BE2C (cell line): ENCODE results near the gene BCCIP.

Experiments
- DNase-seq: peaks from one replicate; pipeline ENCODE4 v3.0.0-alpha.2; 2020
- H3K27me3 ChIP-seq: fragments of 250-450 bp; sonication (Bioruptor Pico); 2 replicates; pipeline ENCODE4 v1.5.1; 2020; ENCODE audit warnings: mild to moderate bottlenecking
- H3K36me3 ChIP-seq: fragments of 250-450 bp; sonication (Bioruptor Pico); 2 replicates; pipeline ENCODE4 v1.5.1; 2020; ENCODE audit warnings: mild to moderate bottlenecking
- H3K4me1 ChIP-seq: fragments of 250-450 bp; sonication (Bioruptor Pico); 2 replicates; pipeline ENCODE4 v1.5.1; 2020
- H3K4me3 ChIP-seq: 2 replicates; pipeline ENCODE4 v1.5.1; 2011; ENCODE audit warnings: low read depth, low read length
- H3K9me3 ChIP-seq: fragments of 250-450 bp; sonication (Bioruptor Pico); 2 replicates; pipeline ENCODE4 v1.5.1; 2020
- TF ChIP-seq, protein P1 (sequence below): IDR thresholded peaks from 2 replicates; pipeline ENCODE4 v1.5.1; 2012; ENCODE audit warnings: mild to moderate bottlenecking, low read depth, low read length

The BCCIP gene

DNA sequence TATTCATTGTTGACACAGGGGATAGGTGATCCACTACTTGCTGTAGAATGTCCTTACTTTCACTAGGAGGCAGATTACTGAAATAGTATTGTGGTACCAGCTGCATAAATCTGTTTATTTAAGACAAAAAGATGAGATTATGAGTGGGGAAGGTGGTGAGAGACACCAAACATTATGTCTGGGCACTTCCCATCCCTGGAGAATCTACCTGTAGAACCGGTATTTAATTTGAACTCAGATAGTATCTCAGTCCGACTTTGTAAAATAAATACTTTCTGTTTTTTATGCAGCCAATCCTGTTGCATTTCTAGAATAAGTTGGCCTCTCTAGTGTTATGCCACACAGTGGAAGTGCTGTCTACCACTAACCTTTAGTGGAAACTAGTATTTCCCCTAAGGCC is 13.4 kb downstream of the BCCIP start:
- no peaks in the 10 kb centered on the region for H3K4me1 ChIP-seq

DNA sequence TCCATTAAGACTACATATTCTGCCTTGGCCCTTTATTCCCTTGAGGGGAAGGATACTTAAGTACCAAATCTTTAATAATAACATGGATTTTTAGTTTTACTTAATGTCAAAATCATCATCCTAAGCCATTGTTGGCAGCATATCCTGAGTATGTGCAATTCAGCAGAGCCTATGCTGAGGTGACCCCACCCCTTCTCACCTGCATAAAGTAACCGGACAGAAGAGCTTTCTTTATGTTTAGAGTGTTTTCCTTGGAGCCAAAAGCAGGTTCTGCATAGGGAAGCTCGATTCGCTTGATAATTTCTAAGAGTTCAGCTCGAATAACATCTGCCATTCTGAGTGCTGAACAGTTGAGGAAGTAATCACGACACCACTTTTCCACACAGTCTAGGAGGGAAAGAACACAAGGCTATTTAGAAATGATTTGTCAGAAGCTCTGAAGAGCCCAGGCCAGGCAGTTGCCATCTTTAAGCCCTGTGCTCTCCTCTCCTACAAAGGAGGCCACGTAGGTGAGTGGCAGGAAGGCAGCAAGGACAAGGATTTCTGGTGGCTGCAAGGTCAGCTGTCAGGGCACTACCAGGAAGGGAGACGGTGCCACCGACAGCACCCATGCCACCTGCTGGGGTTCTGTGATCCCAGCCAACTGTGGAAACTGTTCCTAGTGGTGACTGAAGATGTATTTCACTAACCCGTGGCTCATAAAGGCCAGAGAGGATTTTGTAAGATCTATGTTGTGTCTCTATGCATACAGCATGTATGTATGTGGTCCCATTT is 15.6 kb downstream of the BCCIP start:
- Histone ChIP-seq H3K36me3 (peaks cover 54% of the 10 kb centered on the region), H3K4me3 (no peak overlapping the region), H3K4me1 (no peaks in the 10 kb centered on the region), H3K27me3 (no peaks in the 10 kb centered on the region), H3K9me3 (no peaks in the 10 kb centered on the region)
- TF ChIP-seq, protein P1, sequence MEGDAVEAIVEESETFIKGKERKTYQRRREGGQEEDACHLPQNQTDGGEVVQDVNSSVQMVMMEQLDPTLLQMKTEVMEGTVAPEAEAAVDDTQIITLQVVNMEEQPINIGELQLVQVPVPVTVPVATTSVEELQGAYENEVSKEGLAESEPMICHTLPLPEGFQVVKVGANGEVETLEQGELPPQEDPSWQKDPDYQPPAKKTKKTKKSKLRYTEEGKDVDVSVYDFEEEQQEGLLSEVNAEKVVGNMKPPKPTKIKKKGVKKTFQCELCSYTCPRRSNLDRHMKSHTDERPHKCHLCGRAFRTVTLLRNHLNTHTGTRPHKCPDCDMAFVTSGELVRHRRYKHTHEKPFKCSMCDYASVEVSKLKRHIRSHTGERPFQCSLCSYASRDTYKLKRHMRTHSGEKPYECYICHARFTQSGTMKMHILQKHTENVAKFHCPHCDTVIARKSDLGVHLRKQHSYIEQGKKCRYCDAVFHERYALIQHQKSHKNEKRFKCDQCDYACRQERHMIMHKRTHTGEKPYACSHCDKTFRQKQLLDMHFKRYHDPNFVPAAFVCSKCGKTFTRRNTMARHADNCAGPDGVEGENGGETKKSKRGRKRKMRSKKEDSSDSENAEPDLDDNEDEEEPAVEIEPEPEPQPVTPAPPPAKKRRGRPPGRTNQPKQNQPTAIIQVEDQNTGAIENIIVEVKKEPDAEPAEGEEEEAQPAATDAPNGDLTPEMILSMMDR: no peak
- no peak for DNase-seq

More for the DNA sequence above, 13.4 kb downstream of the BCCIP start:
- H3K36me3 ChIP-seq: peaks cover 65% of the 10 kb centered on the region
- H3K4me3 ChIP-seq: no peak overlapping the region
- DNase-seq: no peak
- H3K9me3 ChIP-seq: no peaks in the 10 kb centered on the region
- TF ChIP-seq, protein P1: no peak
- H3K27me3 ChIP-seq: no peaks in the 10 kb centered on the region

DNA sequence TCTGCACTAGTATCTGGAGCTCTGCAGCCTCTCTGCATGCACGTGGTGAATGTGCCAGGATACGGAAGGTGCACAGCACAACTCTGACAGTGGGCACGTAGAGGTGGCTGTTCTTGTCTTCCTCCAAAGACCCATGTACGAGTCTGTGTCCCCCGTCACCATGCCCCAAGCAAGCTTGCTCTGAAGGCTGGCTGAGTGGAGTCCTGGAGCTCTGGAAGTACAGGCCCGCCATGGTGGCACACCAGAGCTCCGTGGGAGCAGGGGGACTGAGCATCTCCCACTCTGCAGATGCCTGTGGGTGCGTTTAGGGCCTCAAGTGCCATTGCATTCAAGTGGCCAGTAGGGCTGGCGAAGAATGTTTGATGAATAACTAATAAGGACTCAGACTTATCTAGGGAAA is 17.1 kb downstream of the BCCIP start:
- H3K4me3 ChIP-seq: no peak overlapping the region
- DNase-seq: no peak
- TF ChIP-seq, protein P1: no peak
- peaks cover 54% of the 10 kb centered on the region for H3K36me3 ChIP-seq
- H3K9me3 ChIP-seq: no peaks in the 10 kb centered on the region
- no peaks in the 10 kb centered on the region for H3K4me1 ChIP-seq
- H3K27me3 ChIP-seq: no peaks in the 10 kb centered on the region

DNA sequence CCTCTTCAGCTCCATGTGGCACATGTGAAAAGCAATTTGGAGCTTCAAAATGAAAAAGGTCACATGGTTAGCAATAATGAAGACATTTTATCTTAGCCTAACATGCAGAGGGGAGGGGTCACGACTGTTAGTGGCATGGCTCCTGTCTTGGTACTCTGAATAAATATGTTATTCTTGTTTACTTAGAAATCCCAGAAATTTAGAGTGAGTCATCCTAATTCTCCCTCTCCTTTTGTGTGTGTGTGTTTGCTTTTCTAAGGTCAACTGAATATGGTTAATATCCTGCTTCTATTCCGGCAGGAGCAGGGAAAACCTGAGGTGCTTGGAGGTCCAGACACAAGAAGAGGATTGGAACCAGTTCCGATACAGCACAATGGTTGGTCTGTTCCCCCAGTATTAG is 17.6 kb downstream of the BCCIP start:
- Histone ChIP-seq H3K4me3 (no peak overlapping the region), H3K4me1 (no peaks in the 10 kb centered on the region), H3K27me3 (no peaks in the 10 kb centered on the region), H3K36me3 (peaks cover 49% of the 10 kb centered on the region), H3K9me3 (no peaks in the 10 kb centered on the region)
- TF ChIP-seq, protein P1: no peak
- no peak for DNase-seq

DNA sequence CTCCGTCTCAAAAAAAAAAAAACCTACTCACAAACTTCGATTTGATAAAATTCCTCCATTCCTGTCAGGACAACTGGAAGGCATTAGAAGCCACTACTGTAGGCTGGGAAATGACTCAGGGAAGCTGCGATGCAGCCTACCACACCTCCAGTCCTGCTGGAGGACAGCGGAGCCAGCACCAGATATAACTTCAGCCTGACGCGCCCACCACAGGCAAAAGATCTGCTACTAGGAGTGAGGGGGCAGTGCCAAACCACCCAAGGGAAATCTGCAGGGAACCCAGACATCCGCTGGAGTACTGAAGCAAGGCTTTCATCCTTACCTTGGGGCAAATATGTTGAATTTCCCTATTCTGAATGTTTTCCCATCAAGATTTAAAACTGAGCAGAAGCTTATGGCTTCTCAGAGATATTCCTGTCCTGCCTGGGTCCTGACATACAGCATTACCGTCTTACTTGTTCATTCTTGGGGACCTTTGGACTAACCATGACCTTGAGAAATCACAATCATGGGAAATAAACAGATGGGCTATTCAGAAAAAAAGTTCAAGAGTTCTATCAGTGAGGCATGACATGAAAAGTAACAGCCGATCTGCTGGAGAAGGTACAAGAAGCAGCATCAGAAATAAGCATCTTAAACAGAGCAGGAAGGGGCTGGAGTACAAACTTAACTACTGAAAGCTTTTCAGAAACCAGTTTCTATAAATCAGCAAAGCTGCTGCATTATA is 20.4 kb downstream of the BCCIP start:
- no peaks in the 10 kb centered on the region for H3K4me1 ChIP-seq
- no peak for DNase-seq
- no peaks in the 10 kb centered on the region for H3K9me3 ChIP-seq
- no peaks in the 10 kb centered on the region for H3K27me3 ChIP-seq
- TF ChIP-seq, protein P1: no peak
- no peak overlapping the region for H3K4me3 ChIP-seq
- H3K36me3 ChIP-seq: peaks cover 28% of the 10 kb centered on the region

DNA sequence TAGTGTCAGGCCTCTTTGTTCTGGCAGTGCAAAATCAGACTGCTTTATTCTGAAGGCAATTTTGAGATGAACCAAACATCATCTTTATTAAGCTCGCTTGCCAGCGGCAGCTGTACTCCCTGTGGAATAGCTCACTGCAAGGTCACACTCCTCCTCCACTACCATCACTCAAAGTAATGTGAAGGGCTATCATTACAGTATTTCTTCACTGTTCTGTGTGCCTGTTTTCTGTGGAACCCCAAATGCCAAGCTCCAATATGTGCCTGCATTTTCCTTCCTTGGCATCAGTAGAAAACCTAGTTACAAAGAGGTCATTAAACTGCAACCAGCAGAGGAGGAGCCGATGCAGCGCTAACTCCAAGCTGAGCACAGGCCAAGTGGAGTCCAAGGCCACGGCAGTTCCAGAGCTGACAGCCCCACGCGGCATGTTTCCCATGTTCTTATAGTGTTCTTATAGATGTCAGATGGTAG is 21.4 kb downstream of the BCCIP start:
- no peak overlapping the region for H3K4me3 ChIP-seq
- DNase-seq: no peak
- no peaks in the 10 kb centered on the region for H3K27me3 ChIP-seq
- no peaks in the 10 kb centered on the region for H3K4me1 ChIP-seq
- H3K36me3 ChIP-seq: peaks cover 26% of the 10 kb centered on the region
- H3K9me3 ChIP-seq: no peaks in the 10 kb centered on the region
- TF ChIP-seq, protein P1: no peak
